ENCODE data around the gene UROC1.

DNA sequence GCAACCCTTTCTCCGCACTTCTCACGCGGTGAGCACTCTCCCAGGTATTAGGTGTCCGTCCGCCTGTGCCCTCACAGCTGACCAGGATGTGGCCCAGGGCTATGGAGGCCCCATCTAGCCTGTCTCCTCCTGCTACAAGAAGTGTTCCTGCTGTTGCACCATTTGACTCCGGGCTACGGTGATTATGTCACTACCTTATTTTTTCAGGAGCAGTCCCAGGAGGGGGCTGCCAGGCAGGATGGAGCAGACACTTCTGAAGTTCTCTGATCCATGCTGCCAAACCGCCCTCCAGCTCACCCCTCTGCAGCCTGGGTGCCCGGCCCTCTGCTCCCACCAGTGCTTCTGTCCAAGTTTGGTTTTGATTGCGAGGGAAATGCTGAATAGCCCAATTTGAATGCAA lies 78.8 kb downstream of the UROC1 start:
- TF ChIP-seq RAD21 (IDR thresholded peaks at IDR 0.05; ENCODE audit: low read depth) = no peak
- TF ChIP-seq MAX (IDR thresholded peaks at IDR 0.05) = no peak

Data from Ishikawa (cell line).